H9 (cell line): ENCODE results near the gene PDZD2. TPM values are rescaled to one million over a fixed set of nuclear protein-coding genes. Genes with fewer than 3 reads are reported as not detected.
"Not testable (repeated sequence)": the region's sequence is repeated elsewhere in the genome, so short reads cannot be mapped to it uniquely, and the experiment has no call there.

Experiments
- DNase-seq: peaks from one replicate; pipeline ENCODE4 v3.0.0-alpha.2; 2017
- H2AFZ ChIP-seq: one replicate; pipeline ENCODE4 v1.6.1; 2013; ENCODE audit warnings: mild to moderate bottlenecking, low read length, control low read depth, moderate library complexity
- H2AK5ac ChIP-seq: 2 replicates; pipeline ENCODE4 v1.6.1; 2013; ENCODE audit warnings: low read length, control low read depth, mixed read lengths; ENCODE audit not compliant: insufficient read length
- H2BK120ac ChIP-seq: one replicate; pipeline ENCODE4 v1.6.1; 2013; ENCODE audit warnings: low read depth, mild to moderate bottlenecking, low read length, control low read depth, inconsistent platforms; ENCODE audit not compliant: poor library complexity, severe bottlenecking
- H2BK12ac ChIP-seq: 2 replicates; pipeline ENCODE4 v1.6.1; 2013; ENCODE audit warnings: low read length, control low read depth, mixed read lengths, low read depth; ENCODE audit not compliant: insufficient read length
- H2BK15ac ChIP-seq: 2 replicates; pipeline ENCODE4 v1.6.1; 2013; ENCODE audit warnings: low read depth, low read length, control low read depth
- H2BK20ac ChIP-seq: one replicate; pipeline ENCODE4 v1.6.1; 2013; ENCODE audit warnings: low read depth, mild to moderate bottlenecking, low read length, control low read depth, inconsistent platforms; ENCODE audit not compliant: poor library complexity, severe bottlenecking
- H2BK5ac ChIP-seq: 2 replicates; pipeline ENCODE4 v1.6.1; 2013; ENCODE audit warnings: low read length, control low read depth, mixed read lengths; ENCODE audit not compliant: insufficient read length
- H3K14ac ChIP-seq: 2 replicates; pipeline ENCODE4 v1.6.1; 2013; ENCODE audit warnings: low read length, control low read depth; ENCODE audit not compliant: insufficient read depth
- H3K18ac ChIP-seq: 2 replicates; pipeline ENCODE4 v1.6.1; 2013; ENCODE audit warnings: low read depth, mild to moderate bottlenecking, mixed read lengths, low read length, control low read depth; ENCODE audit not compliant: insufficient read length
- H3K23ac ChIP-seq: 2 replicates; pipeline ENCODE4 v1.6.1; 2013; ENCODE audit warnings: low read length, control low read depth, mixed read lengths, low read depth; ENCODE audit not compliant: insufficient read length
- H3K23me2 ChIP-seq: 2 replicates; pipeline ENCODE4 v1.6.1; 2013; ENCODE audit warnings: low read depth, mild to moderate bottlenecking, mixed read lengths, low read length, control low read depth; ENCODE audit not compliant: insufficient read length, poor library complexity, severe bottlenecking
- H3K27ac ChIP-seq: 2 replicates; pipeline ENCODE4 v1.5.1; 2013; ENCODE audit warnings: low read length, control low read depth, mixed read lengths, low read depth; ENCODE audit not compliant: insufficient read length
- H3K27me3 ChIP-seq: 2 replicates; pipeline ENCODE4 v1.6.1; 2013; ENCODE audit warnings: low read length, control low read depth, inconsistent platforms; ENCODE audit not compliant: insufficient read depth
- H3K4ac ChIP-seq: 2 replicates; pipeline ENCODE4 v1.6.1; 2013; ENCODE audit warnings: low read depth, mild to moderate bottlenecking, control low read depth, inconsistent platforms, low read length, moderate library complexity
- H3K4me1 ChIP-seq: 2 replicates; pipeline ENCODE4 v1.6.1; 2013; ENCODE audit warnings: low read length, control low read depth, inconsistent platforms; ENCODE audit not compliant: insufficient read depth
- H3K4me2 ChIP-seq: 2 replicates; pipeline ENCODE4 v1.6.1; 2013; ENCODE audit warnings: low read length, control low read depth, mixed read lengths; ENCODE audit not compliant: insufficient read length, insufficient read depth
- H3K56ac ChIP-seq: 2 replicates; pipeline ENCODE4 v1.6.1; 2013; ENCODE audit warnings: low read depth, mild to moderate bottlenecking, mixed read lengths, low read length, control low read depth; ENCODE audit not compliant: insufficient read length
- H3K79me1 ChIP-seq: 2 replicates; pipeline ENCODE4 v1.6.1; 2013; ENCODE audit warnings: low read depth, mild to moderate bottlenecking, moderate library complexity, low read length, control low read depth, inconsistent platforms; ENCODE audit not compliant: insufficient read depth, poor library complexity, severe bottlenecking
- H3K79me2 ChIP-seq: 2 replicates; pipeline ENCODE4 v1.6.1; 2013; ENCODE audit warnings: low read length, control low read depth, inconsistent platforms; ENCODE audit not compliant: insufficient read depth
- H3K9ac ChIP-seq: 2 replicates; pipeline ENCODE4 v1.6.1; 2013; ENCODE audit warnings: low read length, control low read depth, mixed read lengths; ENCODE audit not compliant: insufficient read length; ENCODE audit errors: extremely low read depth
- H3K9me3 ChIP-seq: one replicate; pipeline ENCODE4 v1.6.1; 2013; ENCODE audit warnings: low read depth, low read length, inconsistent platforms; ENCODE audit not compliant: control insufficient read depth
- H3T11ph ChIP-seq: one replicate; pipeline ENCODE4 v1.6.1; 2013; ENCODE audit warnings: mild to moderate bottlenecking, low read length, control low read depth, inconsistent platforms
- H4K20me1 ChIP-seq: one replicate; pipeline ENCODE4 v1.6.1; 2013; ENCODE audit not compliant: control insufficient read depth, insufficient read length, insufficient read depth
- H4K5ac ChIP-seq: 2 replicates; pipeline ENCODE4 v1.6.1; 2013; ENCODE audit warnings: low read depth, mild to moderate bottlenecking, mixed read lengths, low read length, control low read depth; ENCODE audit not compliant: insufficient read length
- H4K8ac ChIP-seq: replicated peaks from 2 replicates; pipeline ENCODE4 v1.6.1; 2013; ENCODE audit warnings: low read length, control low read depth, mixed read lengths, low read depth; ENCODE audit not compliant: insufficient read length
- H4K91ac ChIP-seq: 2 replicates; pipeline ENCODE4 v1.6.1; 2013; ENCODE audit warnings: low read depth, mild to moderate bottlenecking, moderate library complexity, mixed read lengths, low read length, control low read depth; ENCODE audit not compliant: insufficient read length
- H3K27ac Mint-ChIP-seq, 3 experiments: 2 replicates in 2 of 3; 3 replicates in 1 of 3; pipeline ENCODE4 v1.8.0; 2020 to 2021; ENCODE audit warnings: mixed read lengths in 3 of 3, mild to moderate bottlenecking in 1 of 3, moderate library complexity in 1 of 3
- H3K27me3 Mint-ChIP-seq: 2 replicates; pipeline ENCODE4 v1.8.0; 2021; ENCODE audit warnings: low read depth, mild to moderate bottlenecking, moderate library complexity, mixed read lengths
- H3K36me3 Mint-ChIP-seq, 3 experiments: 2 replicates in 2 of 3; 3 replicates in 1 of 3; pipeline ENCODE4 v1.8.0; 2020 to 2021; ENCODE audit warnings: low read depth in 3 of 3, mixed read lengths in 3 of 3; ENCODE audit not compliant: insufficient read depth in 1 of 3
- H3K4me1 Mint-ChIP-seq, 2 experiments: 2 replicates each; pipeline ENCODE4 v1.8.0; 2020; ENCODE audit warnings: mixed read lengths in 2 of 2
- H3K4me3 Mint-ChIP-seq, 2 experiments: 2 replicates in 1 of 2; 3 replicates in 1 of 2; pipeline ENCODE4 v1.8.0; 2020 to 2021; ENCODE audit warnings: mild to moderate bottlenecking in 2 of 2, mixed read lengths in 2 of 2, moderate library complexity in 1 of 2
- H3K9me3 Mint-ChIP-seq, 2 experiments: 2 replicates in 1 of 2; 3 replicates in 1 of 2; pipeline ENCODE4 v1.8.0; 2020; ENCODE audit warnings: mild to moderate bottlenecking in 2 of 2, mixed read lengths in 2 of 2, moderate library complexity in 1 of 2
- CTCF ChIP-seq: fragments of 200-600 bp; sonication (generic); conservative IDR thresholded peaks from 3 replicates; pipeline ENCODE4 v1.8.0; 2021; ENCODE audit warnings: antibody characterized with exemption, mild to moderate bottlenecking
- WGBS: extraction: QIAGEN DNeasy Blood & Tissue Kit; methylation state at CpG from one replicate; pipeline ENCODE4 v1.1.7; 2013; ENCODE audit warnings: missing lambda C conversion rate, low lambda C conversion rate, mixed read lengths; ENCODE audit not compliant: insufficient read length; ENCODE audit errors: extremely low coverage; 5-methylcytosine and 5-hydroxymethylcytosine counted together
- total RNA-seq: library from RNA; stranded (reverse); gene quantifications from 2 replicates; pipeline ENCODE4 v1.2.1, GENCODE V29; 2021

The PDZD2 gene
- total RNA-seq, 1 experiment from 2014 or later: 9.9 TPM

GRCh38 chr5:32038523-32038922 lies 399.6 kb downstream of the PDZD2 start:
- Histone ChIP-seq H2BK20ac (no peak overlapping the region), H2BK12ac (no peak overlapping the region), H3K27me3 (no peaks in the 10 kb centered on the region), H2AFZ (no peak overlapping the region), H4K20me1 (no peaks in the 10 kb centered on the region), H2BK120ac (no peak overlapping the region), H3K9me3 (no peaks in the 10 kb centered on the region), H3K18ac (no peak overlapping the region), H3K14ac (no peak overlapping the region), H3T11ph (no peak overlapping the region), H3K9ac (no peak overlapping the region), H3K27ac (no peak overlapping the region), H3K4ac (no peak overlapping the region), H3K79me2 (no peaks in the 10 kb centered on the region), H4K91ac (no peak overlapping the region), H2BK15ac (no peak overlapping the region), H2BK5ac (no peak overlapping the region), H3K4me1 (no peaks in the 10 kb centered on the region), H2AK5ac (no peak overlapping the region), H3K56ac (no peak overlapping the region), H3K23ac (no peak overlapping the region), H4K5ac (no peak overlapping the region), H3K79me1 (no peaks in the 10 kb centered on the region), H4K8ac (no peak overlapping the region), H3K4me2 (no peak overlapping the region), H3K23me2 (no peaks in the 10 kb centered on the region)
- no CpG with 5 or more reads among the region's 2 CpGs for WGBS
- Mint-ChIP-seq H3K27me3 (no peaks in the 10 kb centered on the region), H3K9me3 (peaks cover 28 to 30% of the 10 kb centered on the region in 2 experiments), H3K27ac (no peak overlapping the region), H3K4me1 (peaks cover 5 to 6% of the 10 kb centered on the region in 2 experiments; a peak in 3 of 4 replicates), H3K36me3 (peaks cover 22 to 41% (median 31%) of the 10 kb centered on the region in 3 experiments), H3K4me3 (no peak overlapping the region)
- TF ChIP-seq CTCF: no peak; the same call in 2 of the 3 replicates
- no peak for DNase-seq

- H3K23me2 ChIP-seq, H3K23ac ChIP-seq, H3K79me1 ChIP-seq, H3K4me2 ChIP-seq, H2AFZ ChIP-seq, H2AK5ac ChIP-seq, H4K8ac ChIP-seq, H2BK120ac ChIP-seq, H3K27ac Mint-ChIP-seq, H3K79me2 ChIP-seq, H3K4me1 Mint-ChIP-seq, H2BK12ac ChIP-seq, H3K9me3 ChIP-seq, H3K18ac ChIP-seq, H3T11ph ChIP-seq, H2BK20ac ChIP-seq, H3K27ac ChIP-seq, H3K14ac ChIP-seq, H3K4ac ChIP-seq, H3K56ac ChIP-seq, H3K27me3 ChIP-seq, DNase-seq, H3K27me3 Mint-ChIP-seq, H3K4me1 ChIP-seq, H4K91ac ChIP-seq, H2BK15ac ChIP-seq, H4K5ac ChIP-seq, H3K9ac ChIP-seq, H2BK5ac ChIP-seq, H4K20me1 ChIP-seq, H3K4me3 Mint-ChIP-seq: not testable (repeated sequence)
- Mint-ChIP-seq H3K36me3 (peaks cover 22 to 41% (median 31%) of the 10 kb centered on the region in 3 experiments), H3K9me3 (peaks cover 28 to 30% of the 10 kb centered on the region in 2 experiments)
- WGBS: no CpG with 5 or more reads among the region's 22 CpGs
Observed at GRCh38 chr5:32039133-32039532, 400.2 kb downstream of the PDZD2 start.
